Prostate gland (tissue), 2 donors: ENCODE data around the gene MEIS2.

ENCODE experiments used
- CTCF ChIP-seq, 4 experiments: fragments of 200-600 bp in 2 of 4; fragments of 450-650 bp in 2 of 4; sonication (generic) in 2 of 4; IDR thresholded peaks; 1 replicate in 3 of 4; 2 replicates in 1 of 4; pipeline ENCODE4 v1.5.1; 2016 to 2019; ENCODE audit warnings: antibody characterized with exemption in 4 of 4, mild to moderate bottlenecking in 2 of 4, moderate library complexity in 2 of 4
- POLR2A ChIP-seq: fragments of 450-650 bp; IDR thresholded peaks from one replicate; pipeline ENCODE4 v1.6.1; 2016; ENCODE audit warnings: antibody characterized with exemption, mild to moderate bottlenecking

- no peak for TF ChIP-seq CTCF (IDR thresholded peaks at IDR 0.05)
- no peak for TF ChIP-seq POLR2A
Measured at GRCh38 chr15:37057256-37057655, 43.1 kb downstream of the MEIS2 start.
